ENCODE data around the gene ENGASE. TPM values are rescaled to one million over a fixed set of nuclear protein-coding genes. Genes with fewer than 3 reads are reported as not detected.

ENGASE gene
- total RNA-seq, 1 donor from 2014 or later, result 12.5 TPM

DNA sequence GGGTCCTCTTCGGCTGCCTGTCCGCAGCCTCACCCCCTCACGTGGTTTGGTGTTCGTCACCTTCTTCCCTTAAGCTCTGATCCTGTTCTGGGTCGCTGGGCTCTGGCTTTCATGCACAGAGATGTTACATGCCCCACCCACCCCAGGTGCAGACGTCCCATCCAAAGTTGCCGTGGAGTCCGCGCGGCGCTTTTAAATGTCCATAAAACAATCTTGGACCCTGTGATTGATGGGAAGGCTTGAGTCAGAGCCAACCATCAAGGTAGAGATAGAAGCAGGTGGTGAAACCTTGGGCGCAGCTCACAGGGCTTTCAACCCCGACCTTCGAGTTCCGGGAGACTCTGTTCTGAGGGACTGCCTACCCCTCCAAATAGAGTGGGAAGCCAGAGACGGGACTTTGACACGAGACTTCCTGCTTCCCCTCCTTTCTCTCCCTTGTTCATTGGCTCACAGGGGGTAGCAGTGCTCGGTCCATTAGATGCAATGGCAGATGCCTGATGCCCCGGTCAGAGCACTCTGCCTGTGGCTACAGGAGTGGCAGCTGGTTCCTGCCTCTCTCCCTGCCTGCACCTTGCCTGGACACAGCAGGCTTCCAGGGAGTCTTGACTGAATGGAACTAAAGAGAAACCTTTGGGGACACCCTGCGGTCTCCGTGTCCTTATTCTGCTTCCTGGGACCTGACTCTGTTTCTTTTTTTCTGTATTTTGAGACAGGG, 4.0 kb downstream of the ENGASE start:
- no peak overlapping the region for H3K9ac ChIP-seq (ENCODE audit: low read depth in 1 of 3, low read length in 3 of 3)
- no peak overlapping the region for H3K4me3 ChIP-seq (ENCODE audit: low read length in 3 of 3)
- no peaks in the 10 kb centered on the region for H3K9me3 ChIP-seq (ENCODE audit: control insufficient read depth in 3 of 3, low read length in 3 of 3)
- H3K36me3 ChIP-seq (ENCODE audit: control insufficient read depth in 3 of 3, insufficient read depth in 3 of 3, low read length in 3 of 3), result peaks cover 40 to 44% (median 43%) of the 10 kb centered on the region in 3 donors
- peaks cover 21 to 61% (median 37%) of the 10 kb centered on the region in 3 donors for H3K4me1 ChIP-seq (ENCODE audit: control insufficient read depth in 3 of 3, insufficient read depth in 3 of 3, low read length in 3 of 3)
- no peaks in the 10 kb centered on the region for H3K27me3 ChIP-seq (ENCODE audit: control insufficient read depth in 3 of 3, insufficient read depth in 3 of 3, low read length in 3 of 3)
- H3K27ac ChIP-seq (ENCODE audit: low read depth, low read length), result no peak overlapping the region

GRCh38 chr17:79079421-79080200, 5.0 kb downstream of the ENGASE start:
- Histone ChIP-seq H3K36me3 (ENCODE audit: control insufficient read depth in 3 of 3, insufficient read depth in 3 of 3, low read length in 3 of 3) (peaks cover 49 to 53% (median 49%) of the 10 kb centered on the region in 3 donors), H3K4me1 (ENCODE audit: control insufficient read depth in 3 of 3, insufficient read depth in 3 of 3, low read length in 3 of 3) (peaks cover 18 to 59% (median 30%) of the 10 kb centered on the region in 3 donors)

GRCh38 chr17:79080349-79080748, 5.7 kb downstream of the ENGASE start:
- Histone ChIP-seq H3K27me3 (ENCODE audit: control insufficient read depth in 3 of 3, insufficient read depth in 3 of 3, low read length in 3 of 3) (no peaks in the 10 kb centered on the region), H3K4me1 (ENCODE audit: control insufficient read depth in 3 of 3, insufficient read depth in 3 of 3, low read length in 3 of 3) (peaks cover 18 to 57% (median 28%) of the 10 kb centered on the region in 3 donors), H3K9ac (ENCODE audit: low read depth in 1 of 3, low read length in 3 of 3) (peak overlapping the region in 1 of 3 donors; percentile 40), H3K27ac (ENCODE audit: low read depth, low read length) (no peak overlapping the region), H3K36me3 (ENCODE audit: control insufficient read depth in 3 of 3, insufficient read depth in 3 of 3, low read length in 3 of 3) (peaks cover 56 to 60% (median 57%) of the 10 kb centered on the region in 3 donors), H3K9me3 (ENCODE audit: control insufficient read depth in 3 of 3, low read length in 3 of 3) (no peaks in the 10 kb centered on the region), H3K4me3 (ENCODE audit: low read length in 3 of 3) (no peak overlapping the region)

More at GRCh38 chr17:79079421-79080200, 5.0 kb downstream of the ENGASE start:
- H3K4me3 ChIP-seq (ENCODE audit: low read length in 3 of 3), result no peak overlapping the region
- no peaks in the 10 kb centered on the region for H3K9me3 ChIP-seq (ENCODE audit: control insufficient read depth in 3 of 3, low read length in 3 of 3)
- H3K27me3 ChIP-seq (ENCODE audit: control insufficient read depth in 3 of 3, insufficient read depth in 3 of 3, low read length in 3 of 3), result no peaks in the 10 kb centered on the region
- no peak overlapping the region for H3K27ac ChIP-seq (ENCODE audit: low read depth, low read length)
- H3K9ac ChIP-seq (ENCODE audit: low read depth in 1 of 3, low read length in 3 of 3), result peak overlapping the region in 1 of 3 donors; percentile 40

DNA sequence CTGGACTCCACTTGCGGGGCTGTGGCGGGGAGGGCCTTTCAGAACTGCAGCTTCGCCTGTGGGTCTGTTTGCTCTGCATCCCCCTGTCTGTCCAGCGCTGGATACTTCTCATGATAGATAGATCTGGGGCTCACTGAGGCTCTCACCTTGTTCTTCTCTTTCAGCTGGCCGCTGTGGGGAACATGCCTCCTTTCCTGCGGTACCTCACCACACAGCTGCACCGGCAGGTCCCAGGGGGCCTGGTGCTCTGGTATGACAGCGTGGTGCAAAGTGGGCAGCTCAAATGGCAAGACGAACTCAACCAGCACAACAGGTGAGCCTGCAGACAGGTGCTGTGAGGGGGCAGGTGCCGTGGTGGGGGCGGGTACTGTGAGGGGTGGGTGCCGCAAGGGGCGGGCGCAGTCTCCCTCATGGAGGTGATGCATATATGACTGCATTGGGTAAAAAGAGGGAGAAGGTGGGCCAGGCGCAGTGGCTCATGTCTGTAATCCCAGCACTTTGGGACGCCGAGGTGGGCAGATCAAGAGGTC, 6.2 kb downstream of the ENGASE start:
- Histone ChIP-seq H3K9me3 (ENCODE audit: control insufficient read depth in 3 of 3, low read length in 3 of 3) (no peaks in the 10 kb centered on the region), H3K9ac (ENCODE audit: low read depth in 1 of 3, low read length in 3 of 3) (peak overlapping the region in 1 of 3 donors; percentile 40), H3K4me1 (ENCODE audit: control insufficient read depth in 3 of 3, insufficient read depth in 3 of 3, low read length in 3 of 3) (peaks cover 18 to 53% (median 24%) of the 10 kb centered on the region in 3 donors), H3K4me3 (ENCODE audit: low read length in 3 of 3) (no peak overlapping the region), H3K27ac (ENCODE audit: low read depth, low read length) (no peak overlapping the region), H3K27me3 (ENCODE audit: control insufficient read depth in 3 of 3, insufficient read depth in 3 of 3, low read length in 3 of 3) (no peaks in the 10 kb centered on the region), H3K36me3 (ENCODE audit: control insufficient read depth in 3 of 3, insufficient read depth in 3 of 3, low read length in 3 of 3) (peaks cover 57 to 63% (median 61%) of the 10 kb centered on the region in 3 donors)

DNA sequence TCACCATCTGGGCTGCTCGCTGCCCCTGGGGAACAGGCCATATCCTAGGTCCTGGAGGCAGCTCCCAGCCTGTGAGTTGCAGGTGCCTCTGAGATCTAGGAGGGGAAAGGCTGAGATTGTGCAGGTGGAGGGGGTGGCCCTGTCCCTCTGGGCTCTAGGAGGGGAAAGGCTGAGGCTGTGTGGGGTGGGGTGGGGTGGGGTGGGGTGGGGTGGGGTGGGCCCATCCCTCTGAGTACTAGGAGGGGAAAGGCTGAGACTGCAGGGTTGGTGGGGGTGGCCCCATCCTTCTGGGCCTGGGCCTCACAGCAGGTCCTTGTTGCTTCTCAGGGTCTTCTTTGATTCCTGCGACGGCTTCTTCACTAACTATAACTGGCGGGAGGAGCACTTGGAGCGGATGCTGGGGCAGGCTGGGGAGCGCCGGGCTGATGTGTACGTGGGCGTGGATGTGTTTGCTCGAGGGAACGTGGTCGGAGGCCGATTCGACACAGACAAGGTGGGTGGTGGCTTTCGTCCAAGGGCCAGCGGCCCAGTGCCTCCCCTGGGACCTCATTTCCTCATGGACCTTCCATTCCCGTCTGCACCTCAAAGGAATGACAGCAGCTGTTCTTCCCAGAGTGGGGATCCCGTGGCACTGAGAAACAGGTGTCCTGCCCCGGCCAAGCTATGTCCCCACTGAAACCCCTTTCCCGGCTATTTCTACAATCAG, 7.1 kb downstream of the ENGASE start:
- Histone ChIP-seq H3K27me3 (ENCODE audit: control insufficient read depth in 3 of 3, insufficient read depth in 3 of 3, low read length in 3 of 3) (no peaks in the 10 kb centered on the region), H3K27ac (ENCODE audit: low read depth, low read length) (no peak overlapping the region), H3K9me3 (ENCODE audit: control insufficient read depth in 3 of 3, low read length in 3 of 3) (no peaks in the 10 kb centered on the region), H3K4me3 (ENCODE audit: low read length in 3 of 3) (no peak overlapping the region), H3K4me1 (ENCODE audit: control insufficient read depth in 3 of 3, insufficient read depth in 3 of 3, low read length in 3 of 3) (peaks cover 9 to 45% (median 15%) of the 10 kb centered on the region in 3 donors), H3K36me3 (ENCODE audit: control insufficient read depth in 3 of 3, insufficient read depth in 3 of 3, low read length in 3 of 3) (peaks cover 63 to 69% (median 69%) of the 10 kb centered on the region in 3 donors), H3K9ac (ENCODE audit: low read depth in 1 of 3, low read length in 3 of 3) (peak overlapping the region in 2 of 3 donors; percentile 16 to 20)

GRCh38 chr17:79082311-79083190, 7.9 kb downstream of the ENGASE start:
- Histone ChIP-seq H3K36me3 (ENCODE audit: control insufficient read depth in 3 of 3, insufficient read depth in 3 of 3, low read length in 3 of 3) (peaks cover 70 to 76% (median 75%) of the 10 kb centered on the region in 3 donors), H3K27ac (ENCODE audit: low read depth, low read length) (no peak overlapping the region)

GRCh38 chr17:79083191-79083971, 8.8 kb downstream of the ENGASE start:
- Histone ChIP-seq H3K4me1 (ENCODE audit: control insufficient read depth in 3 of 3, insufficient read depth in 3 of 3, low read length in 3 of 3) (peaks cover under 1 to 35% (median 5%) of the 10 kb centered on the region in 3 donors), H3K4me3 (ENCODE audit: low read length in 3 of 3) (no peak overlapping the region), H3K9me3 (ENCODE audit: control insufficient read depth in 3 of 3, low read length in 3 of 3) (no peaks in the 10 kb centered on the region), H3K27ac (ENCODE audit: low read depth, low read length) (no peak overlapping the region), H3K36me3 (ENCODE audit: control insufficient read depth in 3 of 3, insufficient read depth in 3 of 3, low read length in 3 of 3) (peaks cover 67 to 76% (median 74%) of the 10 kb centered on the region in 3 donors), H3K27me3 (ENCODE audit: control insufficient read depth in 3 of 3, insufficient read depth in 3 of 3, low read length in 3 of 3) (no peaks in the 10 kb centered on the region), H3K9ac (ENCODE audit: low read depth in 1 of 3, low read length in 3 of 3) (peak overlapping the region in 1 of 3 donors; percentile 8)

More at GRCh38 chr17:79082311-79083190, 7.9 kb downstream of the ENGASE start:
- peak overlapping the region in 1 of 3 donors; percentile 8 for H3K9ac ChIP-seq (ENCODE audit: low read depth in 1 of 3, low read length in 3 of 3)
- H3K4me3 ChIP-seq (ENCODE audit: low read length in 3 of 3), result no peak overlapping the region
- H3K27me3 ChIP-seq (ENCODE audit: control insufficient read depth in 3 of 3, insufficient read depth in 3 of 3, low read length in 3 of 3), result no peaks in the 10 kb centered on the region
- H3K4me1 ChIP-seq (ENCODE audit: control insufficient read depth in 3 of 3, insufficient read depth in 3 of 3, low read length in 3 of 3), result peaks cover 4 to 38% (median 8%) of the 10 kb centered on the region in 3 donors
- no peaks in the 10 kb centered on the region for H3K9me3 ChIP-seq (ENCODE audit: control insufficient read depth in 3 of 3, low read length in 3 of 3)

DNA sequence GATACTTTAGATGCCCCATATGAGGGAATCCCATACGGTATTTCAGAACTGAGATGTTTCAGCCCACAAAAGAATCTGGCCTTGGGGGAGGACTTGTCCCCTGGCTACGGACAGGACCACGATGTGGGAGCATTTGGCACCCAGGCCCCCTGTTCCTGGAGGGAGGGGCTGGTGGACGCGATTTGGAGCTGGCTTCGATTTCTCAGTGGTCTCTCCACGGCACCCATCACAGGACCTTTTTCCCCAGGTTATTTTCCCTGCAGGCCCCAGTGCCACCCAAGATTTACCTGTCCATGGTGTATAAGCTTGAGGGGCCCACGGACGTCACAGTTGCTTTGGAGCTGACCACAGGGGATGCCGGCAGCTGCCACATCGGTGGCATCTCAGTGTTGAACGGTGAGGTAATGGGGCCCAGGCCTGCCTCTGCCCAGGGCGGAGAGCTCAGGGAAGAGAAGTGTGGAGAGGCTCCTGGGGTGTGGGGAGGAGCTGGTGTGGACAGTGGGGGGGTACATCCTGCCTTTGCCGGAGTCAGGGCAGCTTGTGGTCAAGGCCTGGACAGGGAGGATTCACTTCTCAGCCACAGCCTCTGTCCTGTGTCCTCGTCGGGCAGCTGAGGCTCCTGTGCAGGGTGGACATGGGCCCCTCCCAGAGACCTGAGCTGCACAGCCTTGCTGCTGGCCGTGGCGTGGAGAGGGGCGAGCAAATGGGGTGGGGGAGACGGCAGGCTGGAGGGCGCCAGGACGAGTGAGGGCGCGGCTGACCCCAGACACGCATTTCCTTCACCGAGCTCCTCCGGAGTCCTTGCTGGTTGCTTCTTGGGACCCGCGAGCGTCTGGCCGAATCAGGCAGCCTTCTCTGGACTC, 9.9 kb downstream of the ENGASE start:
- peaks cover 56 to 68% (median 63%) of the 10 kb centered on the region in 3 donors for H3K36me3 ChIP-seq (ENCODE audit: control insufficient read depth in 3 of 3, insufficient read depth in 3 of 3, low read length in 3 of 3)
- H3K9ac ChIP-seq (ENCODE audit: low read depth in 1 of 3, low read length in 3 of 3), result no peak overlapping the region
- H3K9me3 ChIP-seq (ENCODE audit: control insufficient read depth in 3 of 3, low read length in 3 of 3), result no peaks in the 10 kb centered on the region
- no peak overlapping the region for H3K4me3 ChIP-seq (ENCODE audit: low read length in 3 of 3)
- H3K27me3 ChIP-seq (ENCODE audit: control insufficient read depth in 3 of 3, insufficient read depth in 3 of 3, low read length in 3 of 3), result no peaks in the 10 kb centered on the region
- peaks cover 0 to 27% (median 6%) of the 10 kb centered on the region in 3 donors for H3K4me1 ChIP-seq (ENCODE audit: control insufficient read depth in 3 of 3, insufficient read depth in 3 of 3, low read length in 3 of 3)
- H3K27ac ChIP-seq (ENCODE audit: low read depth, low read length), result no peak overlapping the region
